HG02798 (cell line): Measurements from ENCODE around the gene TMEM208.

Experiments used
- ATAC-seq: cut with Tn5 transposase; IDR thresholded peaks from one replicate; pipeline ENCODE4 v1.9.1; 2021; ENCODE audit warnings: mild to moderate bottlenecking; ENCODE audit not compliant: unreplicated experiment, poor library complexity

Gene TMEM208

DNA sequence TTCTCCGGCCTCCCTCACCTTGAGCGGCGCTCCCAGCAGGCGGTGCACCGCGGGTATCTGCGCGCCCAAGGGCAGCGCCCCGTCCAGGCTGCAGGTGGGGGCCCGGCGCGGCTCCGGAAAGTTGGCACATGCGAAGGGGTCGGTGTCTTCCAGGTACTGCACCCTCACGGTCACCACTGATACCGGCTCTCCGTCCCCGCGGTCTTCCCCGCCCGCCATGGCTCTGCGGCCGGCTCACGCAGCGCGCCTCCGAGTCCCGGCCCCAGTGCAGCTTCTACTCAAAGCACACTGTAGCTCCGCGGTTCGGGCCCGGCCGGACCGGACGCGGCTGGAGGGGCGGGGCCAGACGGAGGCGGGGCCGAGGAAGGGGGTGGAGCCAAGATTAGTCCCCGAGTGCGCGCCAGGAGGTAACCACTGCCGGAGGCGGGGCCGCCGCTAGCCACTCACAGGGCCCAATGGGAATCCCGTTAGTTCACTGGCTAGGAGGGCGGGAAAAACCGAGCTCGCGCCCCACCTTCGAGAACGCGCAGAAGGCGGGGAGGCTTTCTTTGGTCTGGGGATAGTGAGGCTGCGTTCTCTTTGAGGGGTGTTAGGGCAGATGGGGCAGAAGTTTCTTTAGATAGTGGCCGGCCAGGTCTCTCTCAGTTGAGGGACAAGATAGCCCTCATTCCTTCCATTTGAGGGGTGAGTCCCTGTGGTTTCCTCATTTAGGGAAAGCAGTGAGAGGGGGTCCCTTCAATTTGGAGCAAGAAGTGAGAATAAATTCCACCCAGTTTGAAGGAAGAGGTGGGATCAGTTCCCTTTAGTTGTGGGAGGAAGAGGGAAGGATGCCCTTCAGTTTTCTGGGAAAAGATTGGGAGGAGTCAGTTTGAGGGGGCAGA is 20.5 kb downstream of the TMEM208 start, which contains the start of gene FHOD1:
Gene FHOD1 (minus strand): TSS at position 290 of the 881 bp plus-strand sequence. CDS start 71 bp downstream, at position 219.
- peak; percentile 63 for ATAC-seq

DNA sequence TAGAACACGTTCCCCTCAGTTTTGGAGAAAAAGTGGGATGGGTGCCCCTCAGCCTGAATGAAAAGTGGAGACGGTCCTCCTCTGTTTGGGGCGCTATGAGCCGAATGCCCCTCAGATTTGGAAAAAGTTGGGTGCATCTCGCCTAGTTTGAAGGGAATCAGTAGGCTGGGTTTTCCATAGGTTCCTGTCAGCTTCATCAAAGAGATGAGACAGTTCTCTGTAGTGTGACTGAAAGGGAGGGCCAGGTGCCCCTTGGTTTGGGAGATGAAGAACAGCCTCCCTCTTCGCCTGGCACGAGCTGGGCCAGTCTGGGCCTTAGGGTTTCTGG is 21.1 kb downstream of the TMEM208 start:
- no peak for ATAC-seq

DNA sequence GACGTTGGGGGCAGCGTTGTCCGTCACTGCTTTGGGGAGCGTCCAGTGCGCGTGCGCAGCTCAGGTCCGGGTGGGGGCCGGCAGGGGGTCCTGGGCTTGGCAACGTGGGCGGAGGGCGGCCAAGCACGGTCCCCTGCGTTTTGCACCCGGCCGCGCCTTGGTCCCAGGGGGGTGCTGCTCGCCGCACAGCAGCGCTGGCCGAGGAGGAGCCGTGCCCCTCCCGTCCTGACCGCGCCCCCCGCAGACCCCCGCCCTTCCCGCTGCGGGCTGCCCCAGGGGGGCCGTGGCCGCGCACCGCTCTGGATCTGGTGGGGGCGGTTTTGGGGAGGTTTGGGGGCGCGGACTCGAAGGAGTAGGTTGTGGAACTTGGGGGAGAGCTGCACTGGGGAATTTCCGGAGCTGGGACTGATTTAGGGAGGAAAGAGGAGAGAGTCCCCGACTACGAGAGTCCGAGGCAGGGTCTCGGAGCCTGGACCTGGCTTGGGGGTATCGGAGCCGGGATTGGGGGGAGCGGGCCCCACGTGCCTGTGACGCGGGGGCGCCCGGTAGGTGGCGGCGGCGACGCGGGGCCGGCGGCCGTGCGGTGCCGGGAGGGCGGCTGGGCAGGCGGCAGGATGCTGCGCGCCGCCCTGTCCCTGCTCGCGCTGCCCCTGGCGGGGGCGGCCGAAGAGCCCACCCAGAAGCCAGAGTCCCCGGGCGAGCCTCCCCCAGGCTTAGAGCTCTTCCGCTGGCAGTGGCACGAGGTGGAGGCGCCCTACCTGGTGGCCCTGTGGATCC is 21.7 kb downstream of the TMEM208 start, which contains the start of gene SLC9A5:
Gene SLC9A5 (plus strand): TSS at position 579 of the 777 bp plus-strand sequence. CDS start 36 bp downstream, at position 615.
- ATAC-seq: no peak

DNA sequence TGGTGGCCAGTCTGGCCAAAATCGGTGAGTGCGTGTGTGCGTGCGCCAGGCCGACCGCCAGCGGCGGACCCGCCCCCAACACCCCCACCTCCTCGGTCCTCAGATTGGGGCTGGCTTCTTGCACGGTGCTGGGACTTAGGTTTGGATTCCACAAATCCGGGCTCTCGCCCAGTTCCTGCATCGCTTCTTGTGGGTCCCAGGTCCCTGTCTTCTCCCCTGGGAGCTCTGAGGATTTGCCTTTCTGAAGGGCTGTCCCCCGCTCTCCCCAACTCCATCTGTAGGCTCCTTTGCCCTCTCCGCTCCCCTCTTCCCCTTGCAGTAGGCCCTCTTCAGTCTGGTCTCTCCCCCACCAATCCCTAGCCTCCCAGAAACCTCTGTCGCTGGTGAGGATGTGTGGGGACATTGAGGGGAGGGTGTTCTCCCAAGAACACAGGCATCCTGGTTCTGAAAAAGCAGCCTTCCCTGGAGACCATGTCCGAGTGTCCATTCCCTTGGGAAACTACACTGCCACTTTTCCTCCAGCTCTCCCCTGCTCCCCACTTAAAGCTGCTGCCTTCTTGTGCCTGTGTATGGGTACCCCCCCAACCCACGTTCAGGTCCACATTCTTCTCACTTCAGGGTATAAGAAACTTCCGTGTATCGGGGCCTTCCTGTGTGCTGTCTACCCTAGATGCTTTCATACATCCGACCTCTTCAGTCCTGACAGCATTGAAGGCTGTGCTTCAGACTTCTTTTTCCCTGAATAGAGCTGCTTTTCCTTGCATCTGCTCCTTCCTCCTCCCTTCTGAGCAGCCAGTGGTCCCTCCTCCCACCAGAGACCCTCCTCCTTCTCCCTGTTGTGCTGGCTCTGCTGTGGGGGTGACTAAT is 22.5 kb downstream of the TMEM208 start:
- no peak for ATAC-seq

DNA sequence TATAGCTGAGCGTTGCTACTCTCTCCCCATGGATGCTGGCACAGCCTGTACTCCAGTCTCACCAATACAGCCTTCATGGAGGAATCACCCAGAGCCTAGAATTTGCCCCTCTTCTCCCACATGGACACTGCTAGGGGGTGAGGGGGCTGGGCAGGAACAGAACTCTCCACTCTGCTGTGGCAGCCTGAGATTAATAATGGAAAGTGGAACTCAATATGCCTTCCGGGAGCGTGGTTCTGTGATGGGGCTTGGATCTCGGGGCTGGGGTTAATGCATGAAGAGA is 23.1 kb downstream of the TMEM208 start:
- ATAC-seq: no peak

DNA sequence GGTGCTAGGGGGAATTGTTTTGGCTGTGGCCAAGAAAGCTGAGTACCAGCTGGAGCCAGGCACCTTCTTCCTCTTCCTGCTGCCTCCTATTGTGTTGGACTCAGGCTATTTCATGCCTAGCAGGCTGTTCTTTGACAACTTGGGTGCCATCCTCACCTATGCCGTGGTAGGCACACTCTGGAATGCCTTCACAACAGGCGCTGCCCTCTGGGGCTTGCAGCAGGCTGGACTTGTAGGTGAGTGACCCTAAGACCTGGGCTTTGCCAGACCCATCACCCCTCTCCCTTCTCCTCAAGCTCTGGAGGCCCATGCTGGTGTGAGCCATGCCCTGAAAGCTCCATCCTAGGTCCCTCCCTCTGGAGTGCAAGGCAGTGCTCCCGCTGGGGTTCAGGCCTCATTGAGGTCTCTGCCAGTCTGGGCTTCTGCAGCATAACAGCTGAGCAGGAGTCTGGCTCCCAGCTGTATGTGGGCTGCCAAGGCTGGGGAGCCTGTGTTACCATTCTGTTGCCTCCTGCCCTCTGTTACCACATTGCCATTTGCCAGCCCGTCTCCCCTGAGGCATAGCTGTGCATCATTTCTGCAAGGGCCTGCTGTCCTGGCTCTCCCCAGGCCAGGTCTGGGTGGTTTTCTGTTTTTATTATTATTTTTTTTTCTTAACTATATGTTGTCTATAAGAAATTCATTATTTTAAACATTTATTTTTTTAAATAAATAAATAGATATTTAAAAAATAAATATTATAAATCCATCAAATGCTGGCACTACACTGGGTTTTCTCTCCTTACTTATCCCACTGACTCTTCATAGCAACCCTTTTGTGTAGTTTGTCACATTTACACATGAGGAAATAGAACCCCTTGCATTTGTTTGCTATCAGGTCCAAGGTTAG is 25.9 kb downstream of the TMEM208 start:
- ATAC-seq: no peak

DNA sequence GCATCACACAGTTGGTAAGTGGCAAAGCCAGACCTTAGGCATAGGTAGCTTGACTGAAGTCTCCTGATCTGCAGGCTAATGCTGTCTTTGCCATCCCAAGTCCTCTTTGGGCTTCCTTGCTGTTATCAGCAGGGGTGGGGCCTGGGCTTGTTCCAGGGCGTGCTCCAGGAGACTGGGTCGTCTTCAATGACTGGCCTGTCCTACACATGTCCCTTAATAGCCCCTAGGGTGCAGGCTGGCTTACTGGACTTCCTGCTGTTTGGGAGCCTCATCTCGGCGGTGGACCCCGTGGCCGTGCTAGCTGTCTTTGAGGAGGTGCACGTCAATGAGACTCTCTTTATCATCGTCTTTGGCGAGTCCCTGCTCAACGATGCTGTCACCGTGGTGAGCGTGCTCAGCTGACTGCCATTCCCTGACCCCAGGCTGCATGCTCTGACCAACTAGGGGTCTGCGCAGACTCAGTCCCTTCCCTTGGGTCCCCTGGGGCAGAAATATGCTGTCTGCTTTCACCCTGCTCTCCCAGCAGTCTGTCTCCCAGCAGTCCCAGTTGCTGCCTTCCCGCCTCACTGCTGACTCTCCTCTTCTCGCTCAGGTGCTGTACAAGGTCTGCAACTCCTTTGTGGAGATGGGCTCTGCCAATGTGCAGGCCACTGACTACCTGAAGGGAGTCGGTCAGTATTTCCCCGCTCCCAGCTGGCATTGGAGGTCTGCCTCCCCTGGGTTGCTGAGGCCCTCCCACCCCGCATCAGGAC is 28.0 kb downstream of the TMEM208 start:
- no peak for ATAC-seq

DNA sequence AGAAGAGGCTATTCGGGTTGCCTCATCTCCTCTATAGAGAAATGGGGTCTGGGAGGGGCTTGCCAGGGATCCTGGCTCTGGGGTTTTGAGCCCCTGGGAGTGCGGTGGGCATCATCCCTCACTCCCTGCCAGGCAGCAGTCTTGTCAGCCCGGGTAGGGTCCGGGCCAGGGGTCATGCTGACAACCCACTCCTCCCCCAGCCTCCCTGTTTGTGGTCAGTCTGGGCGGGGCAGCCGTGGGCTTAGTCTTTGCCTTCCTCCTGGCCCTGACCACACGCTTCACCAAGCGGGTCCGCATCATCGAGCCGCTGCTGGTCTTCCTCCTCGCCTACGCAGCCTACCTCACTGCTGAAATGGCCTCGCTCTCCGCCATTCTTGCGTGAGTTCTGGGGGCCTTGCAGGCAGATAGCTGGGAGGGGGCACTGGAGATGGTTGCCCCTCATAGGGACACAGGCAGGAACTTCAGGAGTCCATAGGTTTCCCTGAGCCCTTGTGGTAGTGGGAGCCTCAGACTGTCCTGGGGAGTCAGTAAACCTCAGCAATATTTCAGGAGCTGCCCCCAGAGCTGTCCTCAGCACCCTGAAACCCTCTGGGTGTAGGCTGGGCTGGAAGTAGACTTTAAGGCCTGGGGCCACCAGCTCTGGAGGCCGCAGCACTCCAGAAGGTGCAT is 28.8 kb downstream of the TMEM208 start:
- ATAC-seq: no peak

DNA sequence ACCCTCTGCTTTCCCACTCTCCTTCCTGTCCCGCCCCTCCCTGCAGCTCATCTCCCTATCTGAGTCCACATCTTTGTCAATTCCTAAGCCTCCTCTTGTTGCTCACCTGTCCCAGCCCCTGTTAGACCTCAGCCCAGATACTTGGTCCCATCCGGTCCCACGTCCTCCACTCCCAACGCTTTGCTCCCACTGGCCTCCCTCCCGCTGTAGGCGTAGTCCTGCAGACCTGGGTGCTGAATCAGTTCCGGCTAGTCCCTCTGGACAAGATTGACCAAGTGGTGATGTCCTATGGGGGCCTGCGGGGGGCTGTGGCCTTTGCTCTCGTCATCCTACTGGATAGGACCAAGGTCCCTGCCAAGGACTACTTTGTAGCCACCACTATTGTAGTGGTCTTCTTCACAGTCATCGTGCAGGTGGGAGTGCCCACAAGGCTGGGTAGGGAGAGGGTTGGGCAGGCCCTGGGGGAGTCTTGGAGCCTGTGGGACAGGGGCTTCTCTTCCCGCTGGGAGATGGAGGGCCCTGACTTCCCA is 29.8 kb downstream of the TMEM208 start:
- no peak for ATAC-seq

DNA sequence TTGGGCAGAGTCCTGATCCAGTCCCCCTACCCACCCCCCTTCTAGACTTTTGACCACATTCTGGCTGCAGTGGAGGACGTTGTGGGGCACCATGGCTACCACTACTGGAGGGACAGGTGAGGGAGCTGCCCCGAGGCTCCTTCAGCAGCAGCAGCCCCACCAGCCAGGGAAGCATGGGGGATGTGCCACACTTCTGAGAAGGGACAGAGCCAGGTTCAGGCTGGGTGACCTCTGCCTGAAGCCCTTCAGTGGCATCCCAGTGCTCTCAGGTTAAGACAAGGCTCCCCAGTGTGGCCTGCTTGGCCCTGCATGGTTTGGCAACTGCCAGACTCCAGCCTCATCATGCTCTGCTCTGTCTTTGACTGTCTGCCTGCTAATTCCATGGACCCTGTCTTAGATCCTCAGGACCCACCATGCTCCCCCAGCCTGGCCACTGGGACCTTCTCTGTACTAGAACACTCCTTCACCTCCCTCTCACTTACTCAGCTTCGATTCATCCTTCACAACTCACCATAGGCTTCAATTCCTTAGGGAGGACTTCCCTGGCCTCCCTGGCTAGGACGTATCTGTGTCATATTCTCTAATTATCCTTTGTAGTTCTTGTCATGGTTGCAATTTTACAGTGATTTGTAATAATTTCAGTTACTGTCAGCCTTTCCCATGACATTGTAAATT is 30.7 kb downstream of the TMEM208 start:
- ATAC-seq: no peak

DNA sequence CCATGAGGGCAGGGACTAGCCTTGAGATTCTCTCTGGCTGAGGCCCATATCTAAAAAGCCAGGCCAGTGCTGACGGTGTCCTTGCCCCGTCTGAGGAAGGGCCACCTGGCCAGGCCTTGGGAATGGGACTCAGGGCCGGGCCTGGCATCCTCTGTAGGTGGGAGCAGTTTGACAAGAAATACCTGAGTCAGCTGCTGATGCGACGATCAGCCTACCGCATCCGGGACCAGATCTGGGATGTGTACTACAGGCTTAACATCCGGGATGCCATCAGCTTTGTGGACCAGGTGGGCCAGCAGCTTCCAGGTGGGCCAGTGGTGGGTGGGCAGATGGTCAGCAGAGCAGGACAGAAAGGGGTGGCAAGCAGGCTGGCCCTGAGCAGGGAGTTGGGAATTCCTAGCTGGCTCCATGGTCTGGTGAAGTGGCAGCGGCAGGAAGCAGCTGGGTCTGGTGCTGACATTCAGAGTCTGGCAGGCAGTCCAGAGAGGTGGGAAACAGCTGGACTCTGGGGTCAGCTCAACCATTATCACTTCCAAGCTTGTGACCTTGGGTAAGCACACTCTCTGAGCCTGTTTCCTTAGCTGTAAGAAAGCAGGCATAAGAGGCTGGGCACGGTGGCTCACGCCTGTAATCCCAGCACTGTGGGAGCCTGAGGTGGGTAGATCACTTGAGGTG is 31.4 kb downstream of the TMEM208 start:
- no peak for ATAC-seq

DNA sequence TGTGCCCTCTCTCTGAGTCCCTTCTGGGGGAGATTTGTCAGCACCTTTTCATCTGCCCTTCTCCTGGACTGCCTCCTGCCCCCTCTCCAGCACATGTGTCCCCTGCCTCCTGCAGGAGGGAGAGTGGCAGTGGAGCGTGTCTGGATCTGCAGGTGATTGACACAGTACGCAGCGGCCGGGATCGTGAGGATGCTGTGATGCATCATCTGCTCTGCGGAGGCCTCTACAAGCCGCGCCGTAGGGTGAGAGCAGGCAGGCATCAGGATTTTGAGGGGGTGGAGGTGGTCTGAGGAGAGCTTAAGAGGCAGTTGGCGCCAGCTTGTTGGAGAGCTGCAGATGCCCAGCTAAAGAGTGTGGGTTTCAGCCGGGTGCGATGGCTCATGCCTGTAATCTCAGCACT is 32.8 kb downstream of the TMEM208 start:
- ATAC-seq: no peak

DNA sequence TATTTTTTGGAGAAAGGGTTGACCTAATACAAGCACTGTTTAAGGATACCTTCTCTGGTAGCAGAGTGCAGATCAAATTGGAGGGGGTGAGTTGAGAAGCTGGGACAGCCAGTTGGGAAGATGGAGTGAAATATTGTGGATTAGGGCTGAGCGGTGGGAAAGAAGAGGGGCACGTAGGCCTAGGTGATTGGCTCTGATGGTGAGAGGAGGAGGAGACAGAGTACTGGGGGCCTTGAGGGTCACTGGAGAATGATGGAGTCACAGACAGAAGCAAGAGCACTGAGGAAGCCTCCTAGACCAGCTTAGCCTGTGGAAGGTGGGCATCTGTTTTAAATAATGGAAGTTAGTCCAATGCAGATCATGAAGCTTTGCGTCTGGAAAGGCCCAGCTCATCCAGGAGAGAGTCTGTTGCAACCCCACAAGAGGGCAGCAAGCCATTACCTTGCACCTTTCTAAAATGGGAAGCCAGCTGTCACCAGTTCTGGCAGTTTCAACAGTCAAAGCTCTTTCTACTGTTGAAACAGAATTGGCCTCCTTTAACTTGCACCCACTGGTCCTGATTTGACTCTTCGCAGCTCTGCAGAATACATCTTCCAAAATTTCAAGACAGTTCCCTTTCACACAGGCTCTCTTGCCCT is 33.6 kb downstream of the TMEM208 start:
- ATAC-seq: no peak

DNA sequence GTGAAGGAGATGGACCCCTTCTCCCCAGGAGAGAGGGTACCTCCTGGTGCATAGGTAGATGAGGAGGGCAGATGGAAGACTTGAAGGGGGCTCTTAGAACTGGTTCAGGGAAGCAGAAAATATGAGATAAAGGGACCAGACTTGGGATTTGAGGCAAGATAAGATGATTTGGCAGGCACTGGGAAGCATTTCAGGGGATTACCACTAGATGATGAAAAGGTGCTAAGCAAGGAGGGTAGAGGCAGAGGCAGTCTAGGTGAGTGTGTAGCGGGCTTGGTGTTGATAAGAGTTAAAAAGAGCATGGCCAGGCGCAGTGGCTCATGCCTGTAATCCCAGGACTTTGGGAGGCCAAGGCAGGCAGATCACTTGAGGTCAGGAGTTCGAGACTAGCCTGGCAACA is 36.3 kb downstream of the TMEM208 start:
- ATAC-seq: no peak

DNA sequence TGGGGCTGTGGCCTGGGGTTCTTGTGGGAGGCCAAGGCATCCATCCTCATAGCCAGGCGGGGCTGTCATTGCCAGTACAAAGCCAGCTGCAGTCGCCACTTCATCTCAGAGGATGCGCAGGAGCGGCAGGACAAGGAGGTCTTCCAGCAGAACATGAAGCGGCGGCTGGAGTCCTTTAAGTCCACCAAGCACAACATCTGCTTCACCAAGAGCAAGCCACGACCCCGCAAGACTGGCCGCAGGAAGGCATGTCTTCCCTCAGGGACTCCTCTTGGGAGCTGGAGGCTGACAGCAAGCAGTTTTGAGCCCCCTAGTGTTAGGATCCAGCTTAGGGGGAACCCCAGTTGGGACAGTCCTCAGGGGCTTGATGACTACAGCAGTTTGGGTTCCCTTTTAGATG is 37.3 kb downstream of the TMEM208 start:
- no peak for ATAC-seq

DNA sequence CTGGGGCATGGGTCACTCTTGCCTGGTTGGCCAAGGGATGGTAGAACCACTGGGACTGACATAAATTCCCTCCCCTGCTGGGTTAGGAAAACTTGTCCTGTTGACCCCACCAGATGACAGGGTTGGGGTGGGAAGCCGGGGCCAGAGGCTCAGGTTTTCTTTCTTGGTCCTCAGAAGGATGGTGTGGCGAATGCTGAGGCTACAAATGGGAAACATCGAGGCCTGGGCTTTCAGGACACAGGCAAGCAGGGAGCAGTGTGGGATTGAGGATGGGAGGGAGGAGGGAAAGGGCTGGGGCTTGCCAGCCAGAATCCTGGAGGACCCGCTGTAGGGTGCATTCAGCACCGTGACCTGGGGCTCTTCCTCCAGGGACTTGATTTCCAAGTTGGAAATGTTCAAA is 37.9 kb downstream of the TMEM208 start:
- ATAC-seq: no peak

DNA sequence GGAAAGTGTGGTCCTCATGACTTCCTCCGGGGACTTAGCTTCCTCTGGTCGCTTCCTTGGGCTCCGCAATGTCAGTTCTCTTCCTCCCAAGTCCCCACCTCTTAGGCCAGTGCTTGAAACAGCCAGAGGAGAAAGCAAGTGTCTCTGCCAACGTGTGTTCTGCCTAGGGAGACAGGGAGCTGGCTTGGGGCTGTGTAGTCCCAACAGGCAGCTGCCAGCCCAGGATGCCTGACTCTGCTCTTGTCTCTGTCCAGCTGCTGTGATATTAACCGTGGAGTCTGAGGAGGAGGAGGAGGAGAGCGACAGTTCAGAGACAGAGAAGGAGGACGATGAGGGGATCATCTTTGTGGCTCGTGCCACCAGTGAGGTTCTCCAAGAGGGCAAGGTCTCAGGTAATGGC is 38.9 kb downstream of the TMEM208 start:
- no peak for ATAC-seq
